ENCODE results near the gene KLF7. TPM values are rescaled to one million over a fixed set of nuclear protein-coding genes. Genes with fewer than 3 reads are reported as not detected.

The KLF7 gene
- polyA plus RNA-seq, 2 of the 4 experiments (the other 2 are of a cell fraction) = 17.8 to 29.8 TPM

- Histone ChIP-seq H3K4me2 (no peak overlapping the region), H3K9me3 (no peaks in the 10 kb centered on the region), H3K4me3 (no peak overlapping the region), H3K4me1 (no peaks in the 10 kb centered on the region), H3K27ac (no peak overlapping the region)
- CTCF ChIA-PET = no interaction called here
- POLR2A ChIA-PET = no interaction called here
- ATAC-seq = no peak
- no peak for DNase-seq (ENCODE audit: low read depth in 1 of 2, low spot score in 1 of 2)
- TF ChIP-seq KDM1A (IDR thresholded peaks at IDR 0.05; ENCODE audit: low read depth) (no peak), RFX5 (IDR thresholded peaks at IDR 0.05) (no peak)
- no peak for FAIRE-seq
Measured at GRCh38 chr2:207176247-207176646, 10.5 kb upstream of the KLF7 start.

DNA sequence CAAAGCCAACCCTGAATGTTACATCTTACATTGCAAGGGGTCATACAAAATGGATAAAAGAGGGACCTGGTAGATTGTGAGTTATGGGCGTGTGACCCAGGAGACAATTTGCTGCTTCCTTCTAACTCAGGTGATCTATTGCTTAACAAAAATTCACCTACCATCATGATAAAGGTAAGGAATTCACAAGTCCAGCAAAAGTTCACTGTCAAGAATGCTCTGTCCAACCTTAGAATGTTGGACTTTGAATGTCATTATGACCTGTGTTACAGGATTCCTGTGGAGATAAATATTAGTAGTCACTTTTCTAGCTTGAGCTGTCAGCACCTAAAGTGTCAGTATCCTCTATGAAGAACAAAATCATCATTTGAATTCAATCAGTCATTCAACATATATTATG, 7.9 kb upstream of the KLF7 start:
- ChIA-PET CTCF (interaction anchor here (1.0 to 2.1 kb wide), 3 partner anchors 26 to 300 kb away, joined by 3 to 6 read pairs (median 3); no protein-coding TSS in a partner anchor), POLR2A (no interaction called here)
- no peaks in the 10 kb centered on the region for H3K9me3 ChIP-seq
- no peaks in the 10 kb centered on the region for H3K4me1 ChIP-seq
- WGBS (ENCODE audit: missing lambda C conversion rate) = 100% methylated on average over 1 of the region's 1 CpG
- no peak overlapping the region for H3K27ac ChIP-seq
- no peak for TF ChIP-seq RAD21 (conservative IDR thresholded peaks at IDR 0.05 in 1 of 2, IDR thresholded peaks at IDR 0.05 in 1 of 2)
- TF ChIP-seq HMGXB4 (CRISPR knock-in tag; IDR thresholded peaks at IDR 0.05; ENCODE audit: borderline replicate concordance) = no peak
- no peak for TF ChIP-seq NR3C1 (IDR thresholded peaks at IDR 0.05)
- TF ChIP-seq POLR2AphosphoS2 (conservative IDR thresholded peaks at IDR 0.05; ENCODE audit: low read length) = no peak
- no peak for TF ChIP-seq RNF2 (IDR thresholded peaks at IDR 0.05; ENCODE audit: borderline replicate concordance, low read depth)
- TF ChIP-seq HOXB5 (CRISPR knock-in tag; IDR thresholded peaks at IDR 0.05) = no peak
- no peak for TF ChIP-seq ESRRA (IDR thresholded peaks at IDR 0.05; ENCODE audit: borderline replicate concordance, low read length)
- TF ChIP-seq POLR2A (IDR thresholded peaks at IDR 0.05; ENCODE audit: low read length) = no peak
- no peak for TF ChIP-seq CHD4 (IDR thresholded peaks at IDR 0.05; ENCODE audit: borderline replicate concordance)
- no peak for TF ChIP-seq PHF8 (IDR thresholded peaks at IDR 0.05; ENCODE audit: borderline replicate concordance, low read depth)
- TF ChIP-seq, protein P1, sequence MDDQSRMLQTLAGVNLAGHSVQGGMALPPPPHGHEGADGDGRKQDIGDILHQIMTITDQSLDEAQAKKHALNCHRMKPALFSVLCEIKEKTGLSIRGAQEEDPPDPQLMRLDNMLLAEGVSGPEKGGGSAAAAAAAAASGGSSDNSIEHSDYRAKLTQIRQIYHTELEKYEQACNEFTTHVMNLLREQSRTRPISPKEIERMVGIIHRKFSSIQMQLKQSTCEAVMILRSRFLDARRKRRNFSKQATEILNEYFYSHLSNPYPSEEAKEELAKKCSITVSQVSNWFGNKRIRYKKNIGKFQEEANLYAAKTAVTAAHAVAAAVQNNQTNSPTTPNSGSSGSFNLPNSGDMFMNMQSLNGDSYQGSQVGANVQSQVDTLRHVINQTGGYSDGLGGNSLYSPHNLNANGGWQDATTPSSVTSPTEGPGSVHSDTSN (IDR thresholded peaks at IDR 0.05) = no peak
- TF ChIP-seq BHLHE40 (IDR thresholded peaks at IDR 0.05; ENCODE audit: low read depth, low read length) = no peak
- no peak for TF ChIP-seq BCL3 (IDR thresholded peaks at IDR 0.05)
- FAIRE-seq (no peak), DNase-seq (ENCODE audit: low read depth in 1 of 2, low spot score in 1 of 2) (no peak), ATAC-seq (no peak)
- H3K4me2 ChIP-seq = no peak overlapping the region
- H3K4me3 ChIP-seq = no peak overlapping the region

DNA sequence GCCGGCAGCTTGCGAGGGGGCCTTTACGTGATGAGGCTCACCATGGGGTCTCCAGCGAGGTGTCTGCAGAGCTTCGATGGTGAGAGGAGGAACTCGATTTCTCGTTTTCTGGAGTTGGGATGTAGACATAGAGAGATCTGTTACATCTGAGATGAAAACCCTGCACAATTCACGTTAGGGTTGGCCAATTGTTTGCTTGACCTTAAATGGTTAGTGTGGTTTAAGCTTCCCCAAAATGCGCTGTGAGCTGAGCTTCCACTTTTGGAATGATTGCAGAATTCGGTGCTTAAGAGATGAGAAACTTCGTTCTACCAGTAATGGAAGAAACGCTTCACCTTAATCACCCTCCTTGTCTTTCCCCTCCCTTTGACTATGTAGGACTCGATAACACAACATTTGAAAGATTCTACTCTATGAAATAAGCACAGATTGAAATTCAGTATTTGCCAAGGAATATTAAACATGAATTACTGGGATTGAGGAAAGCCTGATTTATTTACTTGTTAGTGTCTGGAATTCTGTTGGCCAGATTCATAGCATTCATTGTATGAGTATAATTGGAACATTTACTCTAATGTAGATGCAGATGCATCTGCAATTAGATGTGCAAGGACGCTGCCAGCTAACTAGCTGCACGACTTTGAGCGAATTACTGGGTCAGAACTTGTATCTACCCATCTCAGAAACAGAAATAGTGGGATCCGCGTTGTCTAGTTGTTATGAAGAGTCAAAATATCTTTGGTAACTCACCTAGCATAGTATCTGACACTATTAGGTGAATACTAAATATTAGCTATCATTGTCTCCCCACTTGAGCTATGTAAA, 1.6 kb upstream of the KLF7 start:
- ATAC-seq (no peak), DNase-seq (ENCODE audit: low read depth in 1 of 2, low spot score in 1 of 2) (no peak), FAIRE-seq (no peak)
- TF ChIP-seq HOXA7 (CRISPR knock-in tag; IDR thresholded peaks at IDR 0.05) (0 out of 2 replicates have a peak, but pooled peaks have one; percentile 9), MYC (IDR thresholded peaks at IDR 0.05; ENCODE audit: borderline replicate concordance, low read length) (no peak), CEBPB (IDR thresholded peaks at IDR 0.05) (no peak)
- H3K4me2 ChIP-seq = peak overlapping the region; percentile 79
- H3K9me3 ChIP-seq = no peaks in the 10 kb centered on the region
- 25% methylated on average over 18 of the region's 18 CpGs for WGBS (ENCODE audit: missing lambda C conversion rate)
- POLR2A ChIA-PET = interaction anchor here (0.6 to 6.7 kb wide), 15 partner anchors 11 to 374 kb away, joined by 3 to 111 read pairs (median 4); no protein-coding TSS in a partner anchor
- CTCF ChIA-PET = interaction anchor here (0.6 to 2.4 kb wide), 5 partner anchors 72 to 306 kb away, joined by 3 to 15 read pairs (median 4); no protein-coding TSS in a partner anchor
- peak overlapping the region; percentile 76 for H3K4me3 ChIP-seq
- H3K27ac ChIP-seq = peak overlapping the region; percentile 97 to 100
- H3K4me1 ChIP-seq = peaks cover 16% of the 10 kb centered on the region

All from A549 (cell line).